ENCODE results near the gene PRLH. TPM values are rescaled to one million over a fixed set of nuclear protein-coding genes. Genes with fewer than 3 reads are reported as not detected.

The PRLH gene
- total and polyA plus RNA-seq, 2 donors (not counting 3 experiments of a cell fraction or from before 2014, with no cell fraction given): not detected

GRCh38 chr2:237590272-237591140, 24.1 kb downstream of the PRLH start, which contains the start of gene RAB17:
TSS of gene RAB17 (minus strand) at chr2:237590734. CDS start at chr2:237586154, 4,580 bp downstream.
- ChIA-PET POLR2A (interaction anchor here (0.7 kb wide), 1 partner anchor 1410 kb away, joined by 4 read pairs; no protein-coding TSS in a partner anchor), CTCF (interaction anchor here (1.1 to 2.0 kb wide), 6 partner anchors 9 to 78 kb away, joined by 3 to 5 read pairs (median 4); no protein-coding TSS in a partner anchor)
- no TSS peak for BruUV-seq (replicated peaks)
- DNase-seq (ENCODE audit: low read depth, low spot score): no peak
- Histone ChIP-seq H3K9me1 (replicated peaks; ENCODE audit: control insufficient read depth, extremely low read depth, insufficient read depth, low read length) (no peaks in the 10 kb centered on the region), H3K27ac (ENCODE audit: insufficient read depth, low read depth, low read length) (no peak within 1 kb of the TSS), H3K79me2 (ENCODE audit: control insufficient read depth, insufficient read depth, low read length) (no peaks in the 10 kb centered on the region), H3K36me3 (ENCODE audit: control insufficient read depth in 2 of 2, extremely low read depth in 1 of 2, insufficient read depth in 2 of 2, low read length in 2 of 2) (no peaks in the 10 kb centered on the region), H4K20me1 (replicated peaks; ENCODE audit: control insufficient read depth, extremely low read depth, insufficient read depth, low read length) (no peaks in the 10 kb centered on the region), H2AFZ (ENCODE audit: low read depth, low read length) (no peak within 1 kb of the TSS), H3K4me1 (ENCODE audit: control insufficient read depth, extremely low read depth, insufficient read depth, low read length) (no peaks in the 10 kb centered on the region), H3K4me3 (replicated peaks in 1 of 3; ENCODE audit: insufficient read depth in 1 of 3, low read depth in 1 of 3, low read length in 3 of 3) (no peak within 1 kb of the TSS), H3K9ac (replicated peaks; ENCODE audit: extremely low read depth, insufficient read depth, low read length) (no peak within 1 kb of the TSS), H3K27me3 (ENCODE audit: control insufficient read depth in 2 of 2, insufficient read depth in 2 of 2, low read length in 2 of 2) (peaks cover 0 to 2% of the 10 kb centered on the region in 2 experiments), H3K9me3 (replicated peaks; ENCODE audit: control insufficient read depth, insufficient read depth, low read length) (no peaks in the 10 kb centered on the region), H3K4me2 (ENCODE audit: insufficient read depth, low read length) (no peak within 1 kb of the TSS)
- intact Hi-C loops (cut with micrococcal nuclease) (no loop called here), dilution Hi-C loops (cut with MboI; ENCODE audit: extremely low pct_ligation_motif_present, low sequenced_read_pairs) (no loop called here)
- no peak for TF ChIP-seq JUN (IDR thresholded peaks at IDR 0.05; ENCODE audit: borderline replicate concordance, insufficient read depth, insufficient read length, low read depth)
- no peak for FAIRE-seq

- Histone ChIP-seq H3K79me2 (ENCODE audit: control insufficient read depth, insufficient read depth, low read length) (no peaks in the 10 kb centered on the region), H3K27ac (ENCODE audit: insufficient read depth, low read depth, low read length) (no peak overlapping the region), H2AFZ (ENCODE audit: low read depth, low read length) (no peak overlapping the region), H3K4me3 (replicated peaks in 1 of 3; ENCODE audit: insufficient read depth in 1 of 3, low read depth in 1 of 3, low read length in 3 of 3) (no peak overlapping the region), H4K20me1 (replicated peaks; ENCODE audit: control insufficient read depth, extremely low read depth, insufficient read depth, low read length) (no peaks in the 10 kb centered on the region), H3K4me1 (ENCODE audit: control insufficient read depth, extremely low read depth, insufficient read depth, low read length) (no peaks in the 10 kb centered on the region), H3K9me3 (replicated peaks; ENCODE audit: control insufficient read depth, insufficient read depth, low read length) (no peaks in the 10 kb centered on the region), H3K27me3 (ENCODE audit: control insufficient read depth in 2 of 2, insufficient read depth in 2 of 2, low read length in 2 of 2) (peaks cover 0 to 2% of the 10 kb centered on the region in 2 experiments), H3K4me2 (ENCODE audit: insufficient read depth, low read length) (no peak overlapping the region), H3K9me1 (replicated peaks; ENCODE audit: control insufficient read depth, extremely low read depth, insufficient read depth, low read length) (no peaks in the 10 kb centered on the region), H3K9ac (replicated peaks; ENCODE audit: extremely low read depth, insufficient read depth, low read length) (no peak overlapping the region), H3K36me3 (ENCODE audit: control insufficient read depth in 2 of 2, extremely low read depth in 1 of 2, insufficient read depth in 2 of 2, low read length in 2 of 2) (no peaks in the 10 kb centered on the region)
- TF ChIP-seq MYC (IDR thresholded peaks at IDR 0.05; ENCODE audit: low read depth, low read length) (no peak), POLR2AphosphoS5 (IDR thresholded peaks at IDR 0.05; ENCODE audit: insufficient read depth, low read depth, low read length) (no peak), EZH2 (IDR thresholded peaks at IDR 0.05; ENCODE audit: borderline replicate concordance, low read depth, low read length, severe bottlenecking) (no peak), JUN (IDR thresholded peaks at IDR 0.05; ENCODE audit: borderline replicate concordance, insufficient read depth, insufficient read length, low read depth) (no peak), POLR2A (IDR thresholded peaks at IDR 0.05; ENCODE audit: low read depth, low read length) (no peak), MAX (IDR thresholded peaks at IDR 0.05; ENCODE audit: insufficient read depth, insufficient read length) (no peak), GATA2 (IDR thresholded peaks at IDR 0.05; ENCODE audit: insufficient read depth, insufficient read length, low read depth, low read length) (no peak), CTCF (IDR thresholded peaks at IDR 0.05; ENCODE audit: extremely low read depth in 1 of 2, insufficient read depth in 1 of 2, low read depth in 1 of 2, low read length in 2 of 2) (no peak), FOS (IDR thresholded peaks at IDR 0.05; ENCODE audit: borderline replicate concordance, insufficient read depth, low read length) (no peak)
- intact Hi-C loops (cut with micrococcal nuclease) (no loop called here), dilution Hi-C loops (cut with MboI; ENCODE audit: extremely low pct_ligation_motif_present, low sequenced_read_pairs) (no loop called here)
- BruUV-seq (replicated peaks): no TSS peak
- FAIRE-seq (no peak), DNase-seq (ENCODE audit: low read depth, low spot score) (no peak)
- ChIA-PET POLR2A (no interaction called here), CTCF (interaction anchor here (0.9 to 2.0 kb wide), 5 partner anchors 8 to 79 kb away, joined by 3 to 4 read pairs (median 3); no protein-coding TSS in a partner anchor)
Measured at GRCh38 chr2:237591141-237591881, 24.9 kb downstream of the PRLH start.

All from endothelial cell of umbilical vein (primary cell).